Astrocyte of the spinal cord (primary cell): ENCODE results near the gene CDK1.
A peak's percentile ranks its signal among the peaks of the same experiment; 100 is the strongest.

Experiments
- DNase-seq: peaks from one replicate; pipeline ENCODE4 v3.0.0; 2011; ENCODE audit warnings: low read depth, low spot score
- H3K4me3 ChIP-seq: 2 replicates; pipeline ENCODE4 v1.5.1; 2011; ENCODE audit warnings: low read depth, mild to moderate bottlenecking, low read length, moderate library complexity
- CTCF ChIP-seq: IDR thresholded peaks from 2 replicates; pipeline ENCODE4 v1.5.1; 2012; ENCODE audit warnings: low read depth, mild to moderate bottlenecking, low read length, inconsistent platforms
- in situ Hi-C: cut with HindIII; loops from 2 replicates; pipeline ENCODE4 v1.10.0; 2017; ENCODE audit warnings: low sequenced_read_pairs

The CDK1 gene

GRCh38 chr10:60803865-60804264, 25.6 kb downstream of the CDK1 start:
- no peak for TF ChIP-seq CTCF
- no peak for DNase-seq
- in situ Hi-C loops = no loop called here
- H3K4me3 ChIP-seq = no peak overlapping the region

GRCh38 chr10:60806921-60807320, 28.6 kb downstream of the CDK1 start:
- TF ChIP-seq CTCF = no peak
- H3K4me3 ChIP-seq = no peak overlapping the region
- in situ Hi-C loops = no loop called here
- DNase-seq = no peak

GRCh38 chr10:60807499-60807898, 29.2 kb downstream of the CDK1 start:
- in situ Hi-C loops = no loop called here
- DNase-seq = no peak
- no peak for TF ChIP-seq CTCF
- no peak overlapping the region for H3K4me3 ChIP-seq

GRCh38 chr10:60808036-60808435, 29.8 kb downstream of the CDK1 start:
- TF ChIP-seq CTCF = no peak
- no peak overlapping the region for H3K4me3 ChIP-seq
- in situ Hi-C loops = no loop called here
- DNase-seq = no peak

GRCh38 chr10:60809157-60809556, 30.9 kb downstream of the CDK1 start:
- in situ Hi-C loops = no loop called here
- DNase-seq = no peak
- no peak for TF ChIP-seq CTCF
- H3K4me3 ChIP-seq = no peak overlapping the region

- in situ Hi-C loops = no loop called here
- TF ChIP-seq CTCF = no peak
- peak; percentile 51 for DNase-seq
- H3K4me3 ChIP-seq = no peak overlapping the region
Observed at GRCh38 chr10:60810437-60811182, 32.3 kb downstream of the CDK1 start.
